ENCODE results near the gene FMNL2.
A peak's percentile ranks its signal among the peaks of the same experiment; 100 is the strongest.

Gene FMNL2

GRCh38 chr2:152623775-152624174, 288.8 kb downstream of the FMNL2 start:
- intact Hi-C loops (cut with DNase I; ENCODE audit: low total_unique reads), result loop anchor here (10.0 kb wide), 1 partner anchor 289 kb away; the partner anchor contains the start of gene FMNL2

DNA sequence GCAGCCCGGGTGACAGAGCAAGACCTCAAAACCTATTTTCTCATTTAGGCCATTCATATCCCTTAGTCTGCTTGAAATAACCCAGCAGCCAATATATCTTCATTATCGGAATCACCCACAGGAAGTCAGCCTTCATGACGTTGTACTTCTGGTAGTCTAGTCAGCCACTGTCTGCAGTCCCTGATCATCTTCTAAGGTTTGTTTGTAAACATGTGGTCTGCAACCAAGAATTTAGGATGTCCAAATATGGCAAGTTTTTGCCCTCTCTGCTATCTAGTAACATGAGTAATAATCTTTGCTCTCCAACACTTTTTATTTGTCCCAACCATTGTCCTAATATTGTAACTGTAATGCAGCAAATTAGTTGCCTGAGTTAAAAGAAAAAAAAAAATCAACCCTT, 289.8 kb downstream of the FMNL2 start:
- peaks cover 0 to 13% (median 3%) of the 10 kb centered on the region in 4 donors for H3K4me1 ChIP-seq
- DNase-seq, result no peak
- peaks cover 9 to 32% (median 28%) of the 10 kb centered on the region in 3 donors for H3K36me3 ChIP-seq
- H3K27me3 ChIP-seq, result no peaks in the 10 kb centered on the region
- H3K27ac ChIP-seq, result no peak overlapping the region
- intact Hi-C loops (cut with DNase I; ENCODE audit: low total_unique reads), result loop anchor here (10.0 kb wide), 1 partner anchor 290 kb away; the partner anchor contains the start of gene FMNL2
- no peaks in the 10 kb centered on the region for H3K9me3 ChIP-seq
- H3K4me3 ChIP-seq, result no peak overlapping the region
- no peak for TF ChIP-seq CTCF (IDR thresholded peaks at IDR 0.05)

More at GRCh38 chr2:152623775-152624174, 288.8 kb downstream of the FMNL2 start:
- no peak overlapping the region for H3K27ac ChIP-seq
- no peaks in the 10 kb centered on the region for H3K27me3 ChIP-seq
- peaks cover 0 to 13% (median 3%) of the 10 kb centered on the region in 4 donors for H3K4me1 ChIP-seq
- H3K9me3 ChIP-seq, result no peaks in the 10 kb centered on the region
- DNase-seq, result no peak
- H3K36me3 ChIP-seq, result peaks cover 14 to 32% (median 31%) of the 10 kb centered on the region in 3 donors
- no peak overlapping the region for H3K4me3 ChIP-seq
- TF ChIP-seq CTCF (IDR thresholded peaks at IDR 0.05), result no peak

- no peaks in the 10 kb centered on the region for H3K9me3 ChIP-seq
- H3K4me1 ChIP-seq, result peaks cover 0 to 11% (median 1%) of the 10 kb centered on the region in 4 donors
- peak overlapping the region in 1 of 2 donors; percentile 30 for H3K27ac ChIP-seq
- H3K36me3 ChIP-seq, result peaks cover 17 to 31% (median 25%) of the 10 kb centered on the region in 3 donors
- intact Hi-C loops (cut with DNase I; ENCODE audit: low total_unique reads), result loop anchor here (10.0 kb wide), 1 partner anchor 292 kb away; the partner anchor contains the start of gene FMNL2
- no peak for DNase-seq
- H3K4me3 ChIP-seq, result no peak overlapping the region
- no peaks in the 10 kb centered on the region for H3K27me3 ChIP-seq
- TF ChIP-seq CTCF (IDR thresholded peaks at IDR 0.05), result no peak
Measured at GRCh38 chr2:152626911-152627339, 292.0 kb downstream of the FMNL2 start.

DNA sequence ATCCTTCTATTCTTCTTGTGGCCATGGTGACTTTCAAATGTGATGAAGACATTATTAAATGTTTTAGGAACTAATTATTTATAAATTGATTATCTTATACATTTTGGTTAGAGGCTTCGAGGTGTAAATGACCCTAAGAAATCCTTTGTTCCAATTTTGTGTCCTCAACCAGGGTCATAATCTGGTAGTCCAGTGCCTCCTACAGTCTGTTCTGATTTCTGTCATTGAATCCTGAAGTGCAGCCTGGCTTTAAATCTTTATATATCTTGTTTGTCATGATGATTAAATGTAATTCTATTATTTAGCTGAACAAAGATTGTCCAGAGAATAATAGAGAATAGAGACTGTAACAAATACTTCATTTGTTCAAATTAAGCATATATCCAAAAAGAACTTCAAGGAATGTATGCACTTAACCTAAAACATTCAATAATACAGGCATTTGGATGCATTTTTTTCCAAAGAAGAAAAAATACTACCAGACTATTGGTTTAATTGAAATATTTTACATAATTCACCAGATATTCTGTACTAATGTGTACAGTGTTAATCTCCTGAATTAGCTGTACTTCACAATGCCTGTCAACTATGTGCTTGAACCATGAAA, 292.5 kb downstream of the FMNL2 start:
- Histone ChIP-seq H3K27me3 (no peaks in the 10 kb centered on the region), H3K36me3 (peaks cover 22 to 36% (median 30%) of the 10 kb centered on the region in 3 donors), H3K4me3 (no peak overlapping the region), H3K27ac (peak overlapping the region in 1 of 2 donors; percentile 30), H3K9me3 (no peaks in the 10 kb centered on the region), H3K4me1 (peaks cover 0 to 8% (median 0%) of the 10 kb centered on the region in 4 donors)
- intact Hi-C loops (cut with DNase I; ENCODE audit: low total_unique reads), result loop anchor here (10.0 kb wide), 1 partner anchor 293 kb away; the partner anchor contains the start of gene FMNL2
- peak; percentile 59 to 61 for TF ChIP-seq CTCF (IDR thresholded peaks at IDR 0.05)
- DNase-seq, result no peak

DNA sequence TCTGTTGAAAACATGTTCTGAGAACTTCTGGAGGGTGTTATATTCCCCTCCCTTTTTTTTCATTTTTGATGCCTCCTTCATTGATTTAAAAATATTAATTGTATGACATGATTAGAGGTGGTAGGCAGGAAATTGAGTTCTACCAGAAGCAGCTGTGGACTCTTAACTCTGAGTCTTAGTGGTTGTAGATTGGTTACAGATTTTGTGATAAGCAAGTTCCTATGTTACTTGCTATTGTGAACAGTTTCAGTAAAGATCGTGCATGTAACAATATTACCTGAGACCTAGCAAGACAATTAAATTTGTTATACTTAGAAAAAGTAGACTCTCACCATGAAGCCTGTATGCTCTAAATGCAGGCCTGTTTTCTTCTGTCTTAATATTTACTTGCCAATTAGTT, 294.2 kb downstream of the FMNL2 start:
- intact Hi-C loops (cut with DNase I; ENCODE audit: low total_unique reads), result loop anchor here (10.0 kb wide), 1 partner anchor 294 kb away; the partner anchor contains the start of gene FMNL2
- no peak for TF ChIP-seq CTCF (IDR thresholded peaks at IDR 0.05)
- no peak for DNase-seq
- H3K4me3 ChIP-seq, result no peak overlapping the region
- H3K4me1 ChIP-seq, result peaks cover 0 to 8% (median 0%) of the 10 kb centered on the region in 4 donors
- H3K36me3 ChIP-seq, result peaks cover 32 to 53% (median 46%) of the 10 kb centered on the region in 3 donors
- H3K27ac ChIP-seq, result no peak overlapping the region
- H3K27me3 ChIP-seq, result no peaks in the 10 kb centered on the region
- no peaks in the 10 kb centered on the region for H3K9me3 ChIP-seq
